ENCODE measurements around the gene MAPKAPK5. TPM values are rescaled to one million over a fixed set of nuclear protein-coding genes. Genes with fewer than 3 reads are reported as not detected.
"Not testable (repeated sequence)": the region's sequence is repeated elsewhere in the genome, so short reads cannot be mapped to it uniquely, and the experiment has no call there.

Gene MAPKAPK5
- polyA plus RNA-seq, 6 donors from 2014 or later = 25.9 to 42.7 (median 29.1) TPM

- no peak for DNase-seq
- H3K27me3 Mint-ChIP-seq = peaks cover 5 to 28% (median 16%) of the 10 kb centered on the region in 3 donors
Observed at GRCh38 chr12:111819191-111820158, 22.6 kb upstream of the MAPKAPK5 start.

GRCh38 chr12:111820828-111821227, 21.2 kb upstream of the MAPKAPK5 start:
- ATAC-seq (ENCODE audit: low read depth in 2 of 2); H3K36me3 Mint-ChIP-seq; H3K4me3 Mint-ChIP-seq; H3K4me1 Mint-ChIP-seq; H3K27ac Mint-ChIP-seq; DNase-seq: not testable (repeated sequence)
- H3K9me3 Mint-ChIP-seq = peaks cover 0 to 20% (median 7%) of the 10 kb centered on the region in 7 donors
- H3K27me3 Mint-ChIP-seq = peaks cover 5 to 30% (median 16%) of the 10 kb centered on the region in 3 donors

More at GRCh38 chr12:111819191-111820158, 22.6 kb upstream of the MAPKAPK5 start:
- no peaks in the 10 kb centered on the region for H3K4me1 Mint-ChIP-seq
- ATAC-seq (ENCODE audit: low read depth in 2 of 2) = no peak
- peaks cover 0 to 20% (median 7%) of the 10 kb centered on the region in 7 donors for H3K9me3 Mint-ChIP-seq
- H3K4me3 Mint-ChIP-seq = no peak overlapping the region
- H3K36me3 Mint-ChIP-seq = peaks cover 5 to 8% of the 10 kb centered on the region in 2 donors
- H3K27ac Mint-ChIP-seq = no peak overlapping the region

DNA sequence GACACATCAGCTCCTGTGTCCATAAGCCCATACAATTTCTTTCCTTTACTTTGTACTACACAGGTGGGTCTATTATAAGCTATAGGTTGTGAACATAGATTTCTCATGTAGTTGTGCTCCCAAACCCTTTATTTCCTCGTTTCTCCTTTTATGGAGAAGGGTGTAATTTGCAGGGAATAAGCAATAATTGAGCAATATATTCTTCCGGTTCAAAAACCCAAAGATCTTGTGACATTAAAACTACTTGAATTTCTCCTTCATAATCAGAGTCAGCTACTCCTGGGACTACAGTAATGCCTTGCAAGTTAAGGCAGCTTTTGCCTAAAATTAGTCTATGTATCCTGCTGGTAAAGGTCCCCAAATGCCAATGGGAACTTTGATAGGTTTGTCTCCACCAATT, 19.1 kb upstream of the MAPKAPK5 start:
- H3K27ac Mint-ChIP-seq = no peak overlapping the region
- no peak overlapping the region for H3K4me3 Mint-ChIP-seq
- H3K36me3 Mint-ChIP-seq = peaks cover 5 to 8% of the 10 kb centered on the region in 2 donors
- no peak for ATAC-seq (ENCODE audit: low read depth in 2 of 2)
- no peaks in the 10 kb centered on the region for H3K4me1 Mint-ChIP-seq
- no peak for DNase-seq
- peaks cover 0 to 20% (median 7%) of the 10 kb centered on the region in 7 donors for H3K9me3 Mint-ChIP-seq
- peaks cover 5 to 27% (median 16%) of the 10 kb centered on the region in 3 donors for H3K27me3 Mint-ChIP-seq

DNA sequence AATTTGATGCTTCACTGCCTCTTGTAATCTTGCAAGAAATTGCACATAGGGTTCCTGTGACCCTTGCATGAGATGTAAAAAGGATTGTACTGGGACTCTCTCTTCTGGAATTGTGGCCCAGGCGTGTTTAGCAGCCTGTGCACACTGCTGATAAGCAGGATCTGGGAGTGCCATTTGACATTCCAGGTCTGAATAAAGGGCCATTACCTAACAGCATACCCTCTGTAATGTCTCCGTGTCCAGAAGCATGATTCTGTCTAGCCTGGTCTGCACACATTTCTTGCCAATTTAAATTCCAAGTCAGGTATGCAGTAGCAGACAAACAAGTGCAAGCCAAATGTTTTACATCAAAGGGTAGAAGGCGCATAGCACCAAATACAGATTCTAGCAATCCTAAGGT, 18.1 kb upstream of the MAPKAPK5 start:
- H3K27me3 Mint-ChIP-seq = peaks cover 5 to 32% (median 16%) of the 10 kb centered on the region in 3 donors
- H3K4me3 Mint-ChIP-seq = no peak overlapping the region
- DNase-seq (no peak), ATAC-seq (ENCODE audit: low read depth in 2 of 2) (no peak)
- no peak overlapping the region for H3K27ac Mint-ChIP-seq
- no peaks in the 10 kb centered on the region for H3K4me1 Mint-ChIP-seq
- peaks cover 5 to 8% of the 10 kb centered on the region in 2 donors for H3K36me3 Mint-ChIP-seq
- peaks cover 0 to 20% (median 7%) of the 10 kb centered on the region in 7 donors for H3K9me3 Mint-ChIP-seq

- DNase-seq; H3K4me1 Mint-ChIP-seq; H3K27ac Mint-ChIP-seq; H3K4me3 Mint-ChIP-seq; ATAC-seq (ENCODE audit: low read depth in 2 of 2); H3K36me3 Mint-ChIP-seq: not testable (repeated sequence)
- peaks cover 0 to 20% (median 7%) of the 10 kb centered on the region in 7 donors for H3K9me3 Mint-ChIP-seq
- H3K27me3 Mint-ChIP-seq = peaks cover 3 to 30% (median 14%) of the 10 kb centered on the region in 3 donors
Observed at GRCh38 chr12:111824312-111824711, 17.7 kb upstream of the MAPKAPK5 start.

GRCh38 chr12:111825509-111825908, 16.5 kb upstream of the MAPKAPK5 start:
- DNase-seq = no peak
- no peaks in the 10 kb centered on the region for H3K4me1 Mint-ChIP-seq
- H3K4me3 Mint-ChIP-seq = no peak overlapping the region
- peaks cover 3 to 4% of the 10 kb centered on the region in 2 donors for H3K36me3 Mint-ChIP-seq
- no peak for ATAC-seq (ENCODE audit: low read depth in 2 of 2)
- H3K9me3 Mint-ChIP-seq = peaks cover 0 to 13% (median 7%) of the 10 kb centered on the region in 7 donors
- peaks cover 0 to 24% (median 5%) of the 10 kb centered on the region in 3 donors for H3K27me3 Mint-ChIP-seq
- no peak overlapping the region for H3K27ac Mint-ChIP-seq

DNA sequence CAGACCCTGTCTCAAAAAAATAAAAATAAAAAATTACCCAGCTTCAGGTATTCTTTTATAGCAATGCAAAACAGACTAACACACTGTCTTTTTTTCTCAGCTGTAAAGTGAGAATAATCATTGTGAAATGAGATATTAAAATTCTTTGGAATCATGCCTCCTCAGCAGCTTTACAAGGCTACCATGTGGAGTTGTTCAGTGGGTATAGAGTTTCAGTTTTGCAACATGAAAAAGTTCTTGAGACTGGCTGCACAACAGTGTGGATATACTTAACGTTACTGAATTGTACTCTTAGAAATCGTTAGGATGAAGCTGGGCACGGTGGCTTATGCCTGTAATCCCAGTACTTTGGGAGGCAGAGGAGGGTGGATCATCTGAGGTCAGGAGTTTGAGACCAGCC, 15.7 kb upstream of the MAPKAPK5 start:
- ATAC-seq (ENCODE audit: low read depth in 2 of 2) (no peak), DNase-seq (no peak)
- no peaks in the 10 kb centered on the region for H3K36me3 Mint-ChIP-seq
- H3K27ac Mint-ChIP-seq = no peak overlapping the region
- no peaks in the 10 kb centered on the region for H3K4me1 Mint-ChIP-seq
- H3K4me3 Mint-ChIP-seq = no peak overlapping the region
- peaks cover 0 to 6% (median 1%) of the 10 kb centered on the region in 7 donors for H3K9me3 Mint-ChIP-seq
- H3K27me3 Mint-ChIP-seq = peaks cover 0 to 20% (median 3%) of the 10 kb centered on the region in 3 donors

GRCh38 chr12:111826992-111827391, 15.0 kb upstream of the MAPKAPK5 start:
- Mint-ChIP-seq H3K9me3 (no peaks in the 10 kb centered on the region), H3K4me1 (no peaks in the 10 kb centered on the region), H3K27ac (no peak overlapping the region), H3K4me3 (no peak overlapping the region), H3K27me3 (peaks cover 0 to 20% (median 0%) of the 10 kb centered on the region in 3 donors), H3K36me3 (no peaks in the 10 kb centered on the region)
- no peak for ATAC-seq (ENCODE audit: low read depth in 2 of 2)
- no peak for DNase-seq

GRCh38 chr12:111827907-111828306, 14.1 kb upstream of the MAPKAPK5 start:
- ATAC-seq (ENCODE audit: low read depth in 2 of 2) (no peak), DNase-seq (no peak)
- no peak overlapping the region for H3K4me3 Mint-ChIP-seq
- H3K36me3 Mint-ChIP-seq = no peaks in the 10 kb centered on the region
- H3K9me3 Mint-ChIP-seq = no peaks in the 10 kb centered on the region
- no peaks in the 10 kb centered on the region for H3K4me1 Mint-ChIP-seq
- peaks cover 0 to 20% (median 3%) of the 10 kb centered on the region in 3 donors for H3K27me3 Mint-ChIP-seq
- H3K27ac Mint-ChIP-seq = no peak overlapping the region

DNA sequence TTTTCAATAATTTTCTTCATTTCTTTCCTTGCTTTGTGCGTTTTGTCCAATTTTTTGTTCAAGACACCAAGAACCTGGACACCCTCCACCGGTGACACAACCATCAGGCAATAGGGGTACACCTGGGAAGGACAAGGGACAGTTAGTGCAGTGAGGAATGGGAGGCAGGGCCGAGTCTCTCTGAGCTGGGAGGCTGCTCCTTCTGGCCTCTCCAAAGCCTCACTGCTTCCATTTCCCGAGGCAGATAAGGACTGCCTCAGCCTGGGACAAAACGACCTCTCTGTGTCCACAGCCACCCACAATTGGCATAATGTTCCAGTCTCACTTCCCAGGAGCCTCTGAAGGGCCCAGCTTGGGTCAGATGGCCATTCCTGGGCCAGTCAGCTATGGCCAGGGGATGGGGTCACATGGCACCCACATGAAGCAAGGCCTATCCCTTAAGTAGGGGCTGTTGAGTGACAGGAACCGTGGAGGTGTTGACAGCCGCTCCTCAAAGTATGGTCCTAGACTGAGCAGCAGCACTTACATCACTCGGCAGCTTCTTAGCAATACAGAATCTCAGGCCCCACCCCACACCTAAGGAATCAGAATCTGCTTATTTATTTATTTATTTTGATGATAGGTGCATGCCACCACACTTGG, 13.6 kb upstream of the MAPKAPK5 start:
- no peaks in the 10 kb centered on the region for H3K4me1 Mint-ChIP-seq
- no peak overlapping the region for H3K4me3 Mint-ChIP-seq
- ATAC-seq (ENCODE audit: low read depth in 2 of 2) = no peak
- peaks cover 0 to 15% (median 3%) of the 10 kb centered on the region in 3 donors for H3K27me3 Mint-ChIP-seq
- H3K27ac Mint-ChIP-seq = no peak overlapping the region
- no peak for DNase-seq
- H3K36me3 Mint-ChIP-seq = no peaks in the 10 kb centered on the region
- peaks cover 0 to 2% (median 0%) of the 10 kb centered on the region in 7 donors for H3K9me3 Mint-ChIP-seq

DNA sequence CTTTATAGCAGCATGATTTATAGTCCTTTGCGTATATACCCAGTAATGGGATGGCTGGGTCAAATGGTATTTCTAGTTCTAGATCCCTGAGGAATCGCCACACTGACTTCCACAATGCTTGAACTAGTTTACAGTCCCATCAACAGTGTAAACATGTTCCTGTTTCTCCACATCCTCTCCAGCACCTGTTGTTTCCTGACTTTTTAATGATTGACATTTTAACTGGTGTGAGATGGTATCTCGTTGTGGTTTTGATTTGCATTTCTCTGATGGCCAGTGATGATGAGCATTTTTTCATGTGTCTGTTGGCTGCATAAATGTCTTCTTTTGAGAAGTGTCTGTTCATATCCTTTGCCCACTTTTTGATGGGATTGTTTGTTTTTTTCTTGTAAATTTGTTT, 12.4 kb upstream of the MAPKAPK5 start:
- H3K9me3 Mint-ChIP-seq = not testable (repeated sequence)

DNA sequence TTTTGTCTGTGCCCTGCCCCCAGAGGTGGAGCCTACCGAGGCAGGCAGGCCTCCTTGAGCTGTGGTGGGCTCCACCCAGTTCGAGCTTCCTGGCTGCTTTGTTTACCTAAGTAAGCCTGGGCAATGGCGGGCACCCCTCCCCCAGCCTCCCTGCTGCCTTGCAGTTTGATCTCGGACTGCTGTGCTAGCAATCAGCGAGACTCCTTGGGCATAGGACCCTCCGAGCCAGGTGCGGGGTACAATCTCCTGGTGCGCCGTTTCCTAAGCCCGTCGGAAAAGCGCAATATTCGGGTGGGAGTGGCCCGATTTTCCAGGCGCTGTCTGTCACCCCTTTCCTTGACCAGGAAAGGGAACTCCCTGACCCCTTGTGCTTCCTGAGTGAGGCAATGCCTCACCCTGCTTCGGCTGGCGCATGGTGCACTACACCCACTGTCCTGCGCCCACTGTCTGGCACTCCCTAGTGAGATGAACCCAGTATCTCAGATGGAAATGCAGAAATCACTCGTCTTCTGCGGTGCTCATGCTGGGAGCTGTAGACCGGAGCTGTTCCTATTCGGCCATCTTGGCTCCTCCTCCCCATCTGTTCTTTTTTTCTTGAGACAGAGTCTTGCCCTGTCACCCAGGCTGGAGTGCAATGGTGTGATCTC, 7.2 kb upstream of the MAPKAPK5 start:
- not testable (repeated sequence) for ATAC-seq (ENCODE audit: low read depth in 2 of 2); H3K9me3 Mint-ChIP-seq; H3K4me1 Mint-ChIP-seq; H3K36me3 Mint-ChIP-seq; DNase-seq
- H3K4me3 Mint-ChIP-seq = peak overlapping the region in 1 of 8 donors; percentile 15
- peak overlapping the region in 1 of 6 donors; percentile 70 for H3K27ac Mint-ChIP-seq
- H3K27me3 Mint-ChIP-seq = peaks cover 0 to 11% (median 3%) of the 10 kb centered on the region in 3 donors

More for the DNA sequence above, 12.4 kb upstream of the MAPKAPK5 start:
- ATAC-seq (ENCODE audit: low read depth in 2 of 2); H3K36me3 Mint-ChIP-seq; DNase-seq; H3K4me1 Mint-ChIP-seq; H3K27ac Mint-ChIP-seq; H3K4me3 Mint-ChIP-seq: not testable (repeated sequence)
- H3K27me3 Mint-ChIP-seq = peaks cover 0 to 19% (median 3%) of the 10 kb centered on the region in 3 donors

- H3K27ac Mint-ChIP-seq; H3K36me3 Mint-ChIP-seq; H3K4me3 Mint-ChIP-seq; H3K9me3 Mint-ChIP-seq; ATAC-seq (ENCODE audit: low read depth in 2 of 2); DNase-seq: not testable (repeated sequence)
- H3K27me3 Mint-ChIP-seq = peaks cover 0 to 11% (median 3%) of the 10 kb centered on the region in 3 donors
- peaks cover 11 to 13% (median 11%) of the 10 kb centered on the region in 3 donors for H3K4me1 Mint-ChIP-seq
Observed at GRCh38 chr12:111835531-111836181, 6.4 kb upstream of the MAPKAPK5 start.

All from naive B cell (primary cell).